GM21528 (cell line): ENCODE results near the gene GNA12.

Experiments used
- ATAC-seq: cut with Tn5 transposase; IDR thresholded peaks from one replicate; pipeline ENCODE4 v1.9.1; 2021; ENCODE audit warnings: mild to moderate bottlenecking, moderate library complexity; ENCODE audit not compliant: unreplicated experiment, low FRiP score

The GNA12 gene

DNA sequence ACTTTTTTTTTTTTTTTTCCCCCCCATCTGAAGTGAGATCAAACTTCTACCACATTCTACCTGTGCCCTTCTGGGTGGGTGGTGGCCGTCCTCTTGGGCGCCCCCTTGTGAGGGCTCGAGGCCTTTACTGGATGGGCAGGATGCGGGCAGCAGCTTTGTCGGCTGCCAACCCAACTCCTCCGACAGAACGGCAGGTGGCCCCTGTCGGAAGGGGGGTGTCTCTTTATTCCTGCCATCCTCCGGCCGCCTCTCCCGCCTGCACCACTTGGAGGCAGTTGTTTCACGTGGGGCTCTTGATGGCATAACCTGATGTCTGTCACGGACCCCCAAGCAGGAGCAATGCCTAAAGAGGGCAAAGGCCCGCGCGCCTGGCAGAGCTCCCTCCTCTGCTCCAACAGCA, 125.1 kb downstream of the GNA12 start:
- ATAC-seq: no peak

- no peak for ATAC-seq
Measured at GRCh38 chr7:2718296-2718965, 125.7 kb downstream of the GNA12 start.

DNA sequence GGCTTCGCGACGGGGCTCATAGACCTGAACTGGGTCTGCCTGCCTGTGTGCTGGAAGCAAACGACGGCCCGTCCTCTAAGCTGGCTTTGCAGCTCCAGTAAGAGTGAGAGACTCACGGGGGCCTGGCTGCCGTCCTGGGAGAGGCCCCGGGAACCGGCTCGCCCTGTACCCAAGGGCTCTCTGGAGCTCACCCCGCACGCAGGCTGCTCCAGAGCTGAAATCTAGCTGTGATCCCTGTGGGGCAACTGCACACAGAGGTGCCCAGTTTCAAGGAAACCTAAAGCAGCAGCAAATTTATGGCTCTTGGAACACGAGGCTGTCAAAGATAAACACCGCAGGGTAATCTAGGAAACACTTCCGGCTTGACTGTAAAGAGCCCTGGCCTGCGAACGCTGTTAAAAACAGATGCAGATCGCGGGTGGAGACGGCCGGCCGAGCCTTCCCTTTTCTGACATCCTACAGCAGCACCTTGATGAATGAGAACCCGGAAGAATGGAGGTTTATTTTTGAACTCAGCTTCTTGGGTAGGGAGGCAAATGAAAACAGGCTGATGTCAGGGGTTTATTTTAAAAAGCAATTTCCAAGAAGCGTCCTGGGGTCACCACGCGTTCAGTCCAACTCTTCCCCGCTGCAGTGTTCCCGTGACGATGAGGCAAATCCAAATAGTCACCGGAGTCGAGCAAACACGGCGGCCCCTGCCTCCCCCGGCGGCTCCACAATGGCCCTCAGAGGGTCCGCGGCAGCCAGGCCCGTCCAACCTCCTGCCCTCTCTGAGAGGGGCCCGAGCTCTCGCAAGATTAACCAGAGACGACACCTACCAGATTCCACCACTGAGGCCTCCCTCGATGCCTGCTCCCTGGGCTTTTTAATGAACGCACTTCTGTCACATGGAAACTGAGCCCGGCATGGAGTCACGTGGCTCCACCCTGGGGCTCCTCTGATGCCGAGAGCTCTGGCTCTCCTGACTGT, 126.5 kb downstream of the GNA12 start:
- no peak for ATAC-seq

- no peak for ATAC-seq
Measured at GRCh38 chr7:2716906-2717292, 127.2 kb downstream of the GNA12 start.

DNA sequence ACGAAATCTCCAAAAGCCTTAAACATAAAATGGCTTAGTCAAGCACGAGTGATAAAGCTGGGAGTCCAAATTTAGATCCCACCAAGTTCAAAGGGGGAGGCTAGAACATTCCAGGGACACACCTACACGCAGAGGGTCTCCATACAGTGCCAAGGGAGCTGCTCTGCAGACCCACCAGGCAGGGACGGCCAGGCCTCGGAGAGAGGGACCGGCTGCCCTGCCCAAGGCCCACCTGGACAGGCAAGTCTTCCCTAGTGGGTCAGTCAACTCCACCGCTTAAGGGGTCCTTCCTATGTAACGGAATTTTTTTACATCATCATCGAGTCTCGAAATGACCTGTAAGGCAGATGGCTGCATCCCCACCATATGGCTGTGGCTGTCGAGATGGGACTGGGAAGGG, 127.6 kb downstream of the GNA12 start:
- no peak for ATAC-seq

GRCh38 chr7:2715341-2716231, 128.5 kb downstream of the GNA12 start:
- no peak for ATAC-seq

GRCh38 chr7:2714636-2715035, 129.5 kb downstream of the GNA12 start:
- ATAC-seq: no peak

GRCh38 chr7:2713978-2714377, 130.1 kb downstream of the GNA12 start:
- ATAC-seq: no peak

DNA sequence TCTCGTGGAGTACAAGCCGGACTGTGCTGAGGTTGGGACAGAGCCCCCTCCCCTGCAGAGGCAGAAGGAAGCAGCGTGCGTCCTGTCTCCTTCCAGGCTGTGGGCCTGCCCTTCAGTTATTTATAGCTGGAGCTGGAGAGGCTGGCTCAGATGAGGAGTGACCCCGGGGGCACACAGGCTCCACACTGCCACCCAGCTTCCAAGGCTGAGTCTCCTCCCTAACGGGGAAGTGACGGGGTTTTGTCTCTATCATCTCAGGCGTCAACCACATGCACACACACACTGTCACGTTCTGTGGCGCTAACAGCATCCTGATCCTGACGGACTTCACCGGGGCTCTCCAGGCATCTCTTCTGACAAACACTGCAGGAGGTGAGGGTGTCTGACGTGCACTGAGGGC, 130.7 kb downstream of the GNA12 start:
- no peak for ATAC-seq

GRCh38 chr7:2711895-2712675, 132.0 kb downstream of the GNA12 start:
- no peak for ATAC-seq

DNA sequence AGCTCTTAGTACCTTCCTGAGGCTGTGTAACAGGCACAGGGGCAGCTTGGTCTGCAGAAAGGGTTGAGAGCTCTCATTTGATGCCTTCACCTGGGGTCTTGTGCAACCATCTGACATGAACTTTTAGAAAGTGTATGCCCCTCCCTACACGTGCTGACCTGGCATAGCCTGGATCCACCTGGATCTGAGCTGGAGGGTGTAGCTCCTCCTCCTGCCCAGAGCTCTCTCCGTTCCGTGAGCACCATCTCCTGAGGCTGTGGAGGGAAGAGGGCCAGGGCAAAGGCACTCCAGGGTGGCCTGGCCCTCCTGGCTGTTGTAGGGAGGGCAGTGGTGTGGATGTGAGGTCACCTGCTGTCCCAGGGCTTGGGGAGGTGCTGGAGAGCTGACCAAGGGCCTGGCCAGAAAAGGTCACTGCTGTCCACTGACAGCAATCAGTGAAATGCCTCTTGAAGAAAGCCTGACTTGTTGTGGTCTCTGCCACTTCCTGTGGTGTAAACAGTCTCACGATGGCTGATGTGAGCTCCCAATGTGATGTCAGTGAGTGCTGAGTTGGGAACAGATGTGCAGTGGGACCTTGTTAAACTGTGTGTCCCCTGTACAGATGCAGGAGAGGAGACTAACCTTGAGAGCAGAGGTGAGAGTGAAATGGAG, 133.1 kb downstream of the GNA12 start:
- ATAC-seq: no peak

GRCh38 chr7:2710286-2710655, 133.8 kb downstream of the GNA12 start:
- ATAC-seq: peak; percentile 46

GRCh38 chr7:2709553-2710285, 134.4 kb downstream of the GNA12 start:
- ATAC-seq: peak; percentile 78

DNA sequence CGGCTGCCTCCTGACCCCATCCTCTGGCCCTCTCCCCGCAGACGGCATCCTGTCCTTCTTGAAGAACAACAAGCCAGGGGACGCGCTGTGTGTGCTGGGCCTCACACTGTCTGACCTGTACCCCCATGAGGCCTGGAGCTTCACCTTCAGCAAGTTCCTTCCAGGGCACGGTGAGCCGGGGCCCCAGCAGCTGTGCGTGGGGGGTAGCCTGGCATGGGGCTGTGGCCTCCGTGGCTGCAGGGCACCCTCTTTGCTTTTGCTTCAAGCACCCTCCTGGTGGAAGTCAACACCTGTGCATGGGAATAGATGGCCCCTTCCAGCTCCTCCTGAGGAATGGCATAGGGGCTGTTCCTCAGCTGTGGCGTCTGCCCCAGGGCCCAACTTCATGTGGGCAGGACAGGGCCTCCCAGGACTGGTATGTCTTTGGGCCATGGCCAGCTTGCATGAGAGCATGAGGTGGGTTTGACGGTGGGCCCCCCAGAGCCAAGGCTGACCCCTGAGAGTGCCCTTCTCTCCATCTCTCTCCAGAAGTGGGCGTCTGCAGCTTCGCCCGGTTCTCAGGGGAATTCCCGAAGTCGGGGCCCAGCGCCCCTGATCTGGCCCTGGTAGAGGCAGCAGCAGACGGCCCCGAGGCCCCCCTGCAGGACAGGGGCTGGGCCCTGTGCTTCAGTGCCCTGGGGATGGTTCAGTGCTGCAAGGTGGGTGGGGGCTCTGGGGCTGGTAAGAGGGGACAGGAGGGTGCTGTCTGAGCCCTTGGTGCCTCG, 135.4 kb downstream of the GNA12 start:
- no peak for ATAC-seq

DNA sequence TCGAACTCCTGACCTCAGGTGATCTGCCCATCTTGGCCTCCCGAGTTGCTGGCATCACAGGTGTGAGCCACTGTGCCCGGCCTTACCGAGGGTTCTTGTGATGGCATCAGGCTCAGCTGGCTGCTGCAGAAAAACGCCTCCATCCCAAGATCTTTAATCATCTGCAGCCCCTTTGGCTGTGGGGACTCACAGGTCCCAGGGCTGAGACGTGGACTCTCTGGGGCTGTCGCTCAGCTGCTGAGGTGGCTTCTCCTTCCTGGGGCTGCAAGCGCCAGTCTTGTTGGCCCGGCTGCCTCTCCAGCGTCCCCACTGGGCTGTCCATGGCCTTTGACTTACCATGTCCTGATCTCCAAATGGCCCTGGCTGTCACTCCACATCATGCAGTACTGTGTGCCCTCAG, 136.1 kb downstream of the GNA12 start:
- no peak for ATAC-seq

DNA sequence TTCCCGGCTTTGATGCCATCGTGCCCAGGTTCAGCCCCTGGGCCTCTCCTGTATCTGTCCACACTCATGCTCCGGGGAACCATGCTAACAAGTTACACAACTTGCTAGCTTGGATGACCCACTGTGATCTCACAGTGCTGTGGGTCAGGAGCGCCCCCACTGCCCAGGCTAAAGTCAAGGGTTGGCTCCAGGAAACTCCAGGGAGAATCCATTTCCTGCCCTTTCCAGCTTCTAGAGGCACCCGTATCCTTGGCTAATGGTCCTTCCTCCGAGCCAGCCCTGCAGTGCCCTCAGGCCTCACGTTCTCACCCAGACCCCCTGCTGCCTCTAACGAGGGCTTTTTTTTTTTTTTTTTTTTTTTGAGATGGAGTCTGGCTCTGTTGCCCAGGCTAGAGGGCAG, 136.6 kb downstream of the GNA12 start:
- no peak for ATAC-seq

GRCh38 chr7:2706685-2707126, 137.4 kb downstream of the GNA12 start:
- ATAC-seq: no peak
